Measurements from ENCODE around the gene ZNF430. TPM values are rescaled to one million over a fixed set of nuclear protein-coding genes. Genes with fewer than 3 reads are reported as not detected.
"Not testable (repeated sequence)": the region's sequence is repeated elsewhere in the genome, so short reads cannot be mapped to it uniquely, and the experiment has no call there.

The ZNF430 gene
- 10 to 100 TPM; 22.8 to 67.1 (median 44.1) TPM for total RNA-seq

DNA sequence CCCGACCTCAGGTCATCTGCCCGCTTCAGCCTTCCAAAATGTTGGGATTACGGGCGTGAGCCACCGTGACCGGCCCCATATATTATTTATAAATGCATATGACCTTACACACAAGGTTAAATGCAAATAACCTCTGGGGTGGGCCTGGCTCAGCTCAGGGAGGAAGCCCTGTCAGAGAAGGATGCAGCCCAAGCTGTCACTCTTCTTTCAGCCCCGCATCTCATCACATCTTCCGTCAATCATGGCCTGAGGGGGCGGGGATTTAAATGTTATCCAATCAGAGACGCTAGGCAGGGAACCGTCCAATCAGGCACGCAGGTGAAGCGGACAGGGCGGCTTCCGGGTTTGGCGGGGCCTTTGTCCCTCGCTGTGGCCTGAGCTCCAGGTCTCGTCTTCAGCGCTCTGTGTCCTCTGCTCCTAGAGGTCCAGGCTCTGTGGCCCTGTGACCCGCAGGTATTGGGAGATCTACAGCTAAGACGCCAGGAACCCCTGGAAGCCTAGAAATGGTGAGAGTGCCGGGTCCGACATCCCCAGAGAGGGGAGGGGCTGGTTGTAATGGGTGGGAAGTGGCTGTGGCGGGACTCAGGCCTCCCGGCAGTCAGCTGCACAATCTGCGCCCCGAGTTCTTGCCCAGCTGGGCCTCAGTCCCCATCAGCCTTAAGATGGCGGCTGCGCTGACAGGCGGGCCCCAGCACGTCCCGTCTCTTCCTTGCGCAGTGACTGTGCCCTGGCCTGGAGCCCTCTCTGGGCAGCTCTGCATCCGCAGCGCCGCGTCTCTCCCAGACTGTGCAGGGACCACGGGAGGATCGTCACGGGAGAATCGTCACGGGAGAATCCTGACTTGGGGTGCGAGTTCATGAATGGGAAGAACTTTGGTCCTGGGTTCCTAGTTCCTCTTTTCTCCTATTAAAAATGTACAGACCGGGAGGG, at the start of gene ZNF430:
Gene ZNF430 (plus strand): TSS at position 360 of the 930 bp plus-strand sequence. CDS start 144 bp downstream, at position 504.
- 5 to 10% methylated on average over 20 to 22 of the region's 44 CpGs for WGBS, 2 donors
- intact Hi-C loops (cut with DNase I), result no loop called here
- Histone ChIP-seq H3K27me3 (no peaks in the 10 kb centered on the region), H3K27ac (peak within 1 kb of the TSS; percentile 59 to 79 (median 66)), H3K9me3 (no peaks in the 10 kb centered on the region), H3K36me3 (peaks cover 0 to 5% of the 10 kb centered on the region in 2 donors), H3K4me1 (peaks cover 21 to 27% of the 10 kb centered on the region in 2 donors), H3K4me3 (replicated peaks in 1 of 3) (peak within 1 kb of the TSS; percentile 68 to 92 (median 77))
- DNase-seq, result peak; percentile 94 to 96
- TF ChIP-seq, protein P1, sequence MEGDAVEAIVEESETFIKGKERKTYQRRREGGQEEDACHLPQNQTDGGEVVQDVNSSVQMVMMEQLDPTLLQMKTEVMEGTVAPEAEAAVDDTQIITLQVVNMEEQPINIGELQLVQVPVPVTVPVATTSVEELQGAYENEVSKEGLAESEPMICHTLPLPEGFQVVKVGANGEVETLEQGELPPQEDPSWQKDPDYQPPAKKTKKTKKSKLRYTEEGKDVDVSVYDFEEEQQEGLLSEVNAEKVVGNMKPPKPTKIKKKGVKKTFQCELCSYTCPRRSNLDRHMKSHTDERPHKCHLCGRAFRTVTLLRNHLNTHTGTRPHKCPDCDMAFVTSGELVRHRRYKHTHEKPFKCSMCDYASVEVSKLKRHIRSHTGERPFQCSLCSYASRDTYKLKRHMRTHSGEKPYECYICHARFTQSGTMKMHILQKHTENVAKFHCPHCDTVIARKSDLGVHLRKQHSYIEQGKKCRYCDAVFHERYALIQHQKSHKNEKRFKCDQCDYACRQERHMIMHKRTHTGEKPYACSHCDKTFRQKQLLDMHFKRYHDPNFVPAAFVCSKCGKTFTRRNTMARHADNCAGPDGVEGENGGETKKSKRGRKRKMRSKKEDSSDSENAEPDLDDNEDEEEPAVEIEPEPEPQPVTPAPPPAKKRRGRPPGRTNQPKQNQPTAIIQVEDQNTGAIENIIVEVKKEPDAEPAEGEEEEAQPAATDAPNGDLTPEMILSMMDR (IDR thresholded peaks at IDR 0.05), result no peak
- TF ChIP-seq POLR2A (IDR thresholded peaks at IDR 0.05), result peak in 1 of 2 donors; percentile 74

GRCh38 chr19:20992788-20993187, 27.7 kb upstream of the ZNF430 start:
- H3K36me3 ChIP-seq; H3K27ac ChIP-seq; H3K4me1 ChIP-seq; H3K4me3 ChIP-seq (replicated peaks in 1 of 3); DNase-seq; H3K27me3 ChIP-seq; H3K9me3 ChIP-seq; intact Hi-C loops (cut with DNase I): not testable (repeated sequence)
- 96% methylated on average over 2 of the region's 2 CpGs for WGBS, 2 donors

DNA sequence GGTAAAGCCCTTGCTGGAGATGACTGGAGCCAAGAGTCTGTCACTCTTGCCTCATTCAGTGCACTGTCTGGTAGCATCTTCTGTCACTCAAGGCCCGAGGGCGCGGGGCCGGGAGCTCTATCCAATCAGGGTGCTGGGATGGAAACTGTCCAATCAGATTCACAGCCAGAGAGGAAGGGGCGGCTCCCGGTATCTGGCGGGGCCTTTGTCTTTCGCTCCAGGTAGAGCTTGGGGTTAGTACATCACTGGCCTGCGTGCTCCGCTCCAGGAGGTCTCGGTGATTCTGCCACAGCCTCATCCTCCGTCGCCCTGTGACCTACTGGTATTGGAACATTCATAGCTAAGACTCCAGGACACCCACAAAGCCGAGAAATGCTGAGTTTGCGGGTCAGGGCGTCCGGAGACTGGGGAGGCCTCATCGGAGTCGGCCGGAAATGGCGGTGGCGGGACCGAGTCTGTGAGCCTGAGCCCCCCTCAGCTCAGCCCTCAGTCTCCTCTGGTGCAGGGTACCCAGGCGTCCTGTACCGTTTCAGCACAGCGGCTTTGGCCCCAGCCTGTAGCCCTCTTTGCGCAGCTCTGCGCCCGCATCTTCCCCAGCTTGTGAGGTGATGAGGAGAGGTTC, 20.6 kb upstream of the ZNF430 start:
- TF ChIP-seq, protein P1 (IDR thresholded peaks at IDR 0.05), result no peak
- TF ChIP-seq POLR2A (IDR thresholded peaks at IDR 0.05), result no peak
- Histone ChIP-seq H3K27ac (no peak overlapping the region), H3K4me3 (replicated peaks in 1 of 3) (peak overlapping the region in 2 of 3 donors; percentile 14 to 36), H3K36me3 (no peaks in the 10 kb centered on the region), H3K4me1 (peaks cover 3 to 5% of the 10 kb centered on the region in 2 donors), H3K9me3 (no peaks in the 10 kb centered on the region), H3K27me3 (no peaks in the 10 kb centered on the region)
- 1 to 11% methylated on average over 18 to 26 of the region's 29 CpGs for WGBS, 2 donors
- intact Hi-C loops (cut with DNase I), result no loop called here
- peak; percentile 92 to 95 for DNase-seq

DNA sequence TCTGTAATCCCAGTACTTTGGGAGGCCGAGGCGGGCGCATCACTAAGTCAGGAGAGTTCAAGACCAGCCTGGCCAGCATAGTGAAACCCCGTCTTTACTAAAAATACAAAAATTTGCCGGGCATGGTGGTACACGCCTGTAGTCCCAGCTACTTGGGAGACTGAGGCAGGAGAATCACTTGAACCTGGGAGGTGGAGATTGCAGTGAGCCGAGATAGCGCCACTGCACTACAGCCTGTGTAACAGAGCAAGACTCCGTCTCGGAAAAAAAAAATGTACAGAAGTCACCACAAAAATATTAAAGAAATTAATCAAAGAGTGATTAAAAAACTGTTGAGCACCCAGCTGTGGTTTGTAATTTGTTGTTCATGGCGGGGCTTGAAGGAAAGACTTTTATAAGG, 781 bp downstream of the ZNF430 start:
- H3K36me3 ChIP-seq; H3K27me3 ChIP-seq; DNase-seq; intact Hi-C loops (cut with DNase I); H3K9me3 ChIP-seq: not testable (repeated sequence)
- Histone ChIP-seq H3K4me3 (replicated peaks in 1 of 3) (peak overlapping the region; percentile 68 to 92 (median 77)), H3K4me1 (peaks cover 21 to 27% of the 10 kb centered on the region in 2 donors), H3K27ac (peak overlapping the region in 2 of 3 donors; percentile 66 to 79)
- 18 to 19% methylated on average over 8 to 11 of the region's 11 CpGs for WGBS, 2 donors

DNA sequence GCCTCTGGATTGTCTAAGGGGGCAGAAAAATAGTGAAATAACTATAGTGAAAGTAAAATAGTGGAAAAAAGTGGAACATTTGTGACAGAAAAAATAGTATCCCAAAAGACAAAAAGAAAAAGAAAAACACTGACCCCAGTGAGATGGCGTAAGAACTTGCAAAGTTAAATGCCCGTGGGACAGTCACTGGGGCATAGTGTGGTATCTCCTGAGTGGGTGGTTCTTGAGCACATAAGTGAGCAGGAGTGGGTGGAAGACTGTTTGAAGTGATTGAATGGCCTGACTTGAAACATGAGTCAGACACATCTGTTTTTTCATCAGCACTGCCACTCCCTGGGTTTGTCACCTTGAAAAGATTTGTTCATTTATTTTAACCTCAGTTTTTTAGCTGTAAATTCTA, 2.5 kb downstream of the ZNF430 start:
- H3K9me3 ChIP-seq, result no peaks in the 10 kb centered on the region
- H3K36me3 ChIP-seq, result peaks cover 0 to 5% of the 10 kb centered on the region in 2 donors
- DNase-seq, result peak; percentile 58 to 73
- H3K27me3 ChIP-seq, result no peaks in the 10 kb centered on the region
- 35 to 55% methylated on average over 2 of the region's 2 CpGs for WGBS, 2 donors
- peak overlapping the region in 2 of 3 donors; percentile 2 to 17 for H3K27ac ChIP-seq
- H3K4me3 ChIP-seq (replicated peaks in 1 of 3), result no peak overlapping the region
- H3K4me1 ChIP-seq, result peaks cover 27 to 28% of the 10 kb centered on the region in 2 donors
- intact Hi-C loops (cut with DNase I), result no loop called here
- TF ChIP-seq POLR2A (IDR thresholded peaks at IDR 0.05), result no peak
- TF ChIP-seq, protein P1 (IDR thresholded peaks at IDR 0.05), result no peak

DNA sequence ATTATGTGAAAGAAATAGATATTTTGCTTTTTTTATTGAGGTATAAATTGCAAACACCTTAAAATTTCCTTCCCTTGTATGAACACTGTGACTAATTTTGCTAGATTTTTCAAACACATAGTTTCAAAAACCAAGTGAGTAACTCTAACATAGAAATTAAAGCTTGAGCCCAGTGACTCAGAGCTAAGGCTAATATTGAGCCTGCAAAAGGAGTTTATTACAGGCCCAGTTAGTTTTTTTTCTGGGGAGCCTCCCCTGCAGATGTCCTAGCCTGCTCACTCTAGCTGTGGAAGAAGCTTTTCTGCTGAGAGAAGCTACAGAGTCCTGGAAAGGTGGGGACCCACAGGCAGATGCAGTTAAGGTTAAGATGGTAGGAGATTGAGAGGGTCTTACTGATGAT, 3.4 kb downstream of the ZNF430 start:
- intact Hi-C loops (cut with DNase I), result no loop called here
- DNase-seq, result no peak
- TF ChIP-seq, protein P1 (IDR thresholded peaks at IDR 0.05), result no peak
- no peak for TF ChIP-seq POLR2A (IDR thresholded peaks at IDR 0.05)
- Histone ChIP-seq H3K36me3 (peaks cover 0 to 5% of the 10 kb centered on the region in 2 donors), H3K9me3 (no peaks in the 10 kb centered on the region), H3K27me3 (no peaks in the 10 kb centered on the region), H3K4me3 (replicated peaks in 1 of 3) (no peak overlapping the region), H3K4me1 (peaks cover 27 to 29% of the 10 kb centered on the region in 2 donors), H3K27ac (no peak overlapping the region)
